Mesenteric fat pad (tissue), 1 donor: ENCODE measurements around the gene UBE2D1. TPM values are rescaled to one million over a fixed set of nuclear protein-coding genes. Genes with fewer than 3 reads are reported as not detected.

Experiments
- DNase-seq: peaks from one replicate; pipeline ENCODE4 v3.0.0-alpha.2; 2020; ENCODE audit warnings: low spot score
- long read RNA-seq: library from polyadenylated mRNA; unstranded; transcript quantifications from one replicate; pipeline ENCODE4 v2.0.0, GENCODE V29; 2020
- total RNA-seq: library from RNA; stranded (reverse); fragmentation: NEBNext Ultra II Directional; extraction: Animal tissue kit (Norgen Biotek cat#: 25700); gene quantifications from one replicate; pipeline ENCODE4 v1.2.1, GENCODE V29; 2021
- donor health status: DM: yes; HTN: yes; CAD: no.

UBE2D1 gene
- total RNA-seq = 18.7 TPM
- long read RNA-seq, transcript UBE2D1-204 (6 exons, 2,621 nt) = minor isoform, 6 of 133 reads
- long read RNA-seq, transcript UBE2D1-201 (7 exons, 2,659 nt) = major isoform, 118 of 133 reads
- long read RNA-seq, partial matches to known transcripts = 1 of 133 reads
- long read RNA-seq, other reads (novel, unspliced or antisense) = 7 of 133 reads

- DNase-seq = peak; percentile 96
Measured at GRCh38 chr10:58334817-58335305, at the start of gene UBE2D1. Gene UBE2D1 (plus strand): TSS chr10:58335006. CDS start chr10:58335202, 196 bp downstream.

- DNase-seq = no peak
Measured at GRCh38 chr10:58291538-58292174, 43.1 kb upstream of the UBE2D1 start.

GRCh38 chr10:58293989-58294388 lies 40.8 kb upstream of the UBE2D1 start:
- no peak for DNase-seq

GRCh38 chr10:58299580-58299979 lies 35.2 kb upstream of the UBE2D1 start:
- DNase-seq = no peak

- DNase-seq = no peak
Measured at GRCh38 chr10:58300676-58301075, 34.1 kb upstream of the UBE2D1 start.

- no peak for DNase-seq
Measured at GRCh38 chr10:58302254-58302653, 32.6 kb upstream of the UBE2D1 start.

GRCh38 chr10:58304099-58304633 lies 30.6 kb upstream of the UBE2D1 start:
- no peak for DNase-seq

- no peak for DNase-seq
Measured at GRCh38 chr10:58305821-58306220, 29.0 kb upstream of the UBE2D1 start.

- DNase-seq = no peak
Measured at GRCh38 chr10:58307676-58308075, 27.1 kb upstream of the UBE2D1 start.

GRCh38 chr10:58311026-58311425 lies 23.8 kb upstream of the UBE2D1 start:
- DNase-seq = no peak

GRCh38 chr10:58316874-58317273 lies 17.9 kb upstream of the UBE2D1 start:
- DNase-seq = no peak

- DNase-seq = no peak
Measured at GRCh38 chr10:58318346-58318745, 16.5 kb upstream of the UBE2D1 start.

GRCh38 chr10:58319599-58319998 lies 15.2 kb upstream of the UBE2D1 start:
- no peak for DNase-seq

- DNase-seq = no peak
Measured at GRCh38 chr10:58320351-58321049, 14.3 kb upstream of the UBE2D1 start.

- DNase-seq = no peak
Measured at GRCh38 chr10:58322072-58322834, 12.6 kb upstream of the UBE2D1 start.

GRCh38 chr10:58322835-58323209 lies 12.0 kb upstream of the UBE2D1 start:
- no peak for DNase-seq

- DNase-seq = peak; percentile 91
Measured at GRCh38 chr10:58326967-58327381, 7.8 kb upstream of the UBE2D1 start.

- no peak for DNase-seq
Measured at GRCh38 chr10:58328233-58328632, 6.6 kb upstream of the UBE2D1 start.

GRCh38 chr10:58330431-58330830 lies 4.4 kb upstream of the UBE2D1 start:
- DNase-seq = no peak

- DNase-seq = no peak
Measured at GRCh38 chr10:58331646-58332045, 3.2 kb upstream of the UBE2D1 start.

- no peak for DNase-seq
Measured at GRCh38 chr10:58335306-58336005, 650 bp downstream of the UBE2D1 start.
